Measurements from ENCODE around the gene OXNAD1. TPM values are rescaled to one million over a fixed set of nuclear protein-coding genes. Genes with fewer than 3 reads are reported as not detected.

The OXNAD1 gene
- 17.6 and 18.5 TPM in 2 replicates for total RNA-seq
- long read RNA-seq, transcript OXNAD1-201 (9 exons, 3,929 nt), result major isoform, 18 of 63 reads
- long read RNA-seq, partial matches to known transcripts, result 7 of 63 reads
- long read RNA-seq, other reads (novel, unspliced or antisense), result 26 of 63 reads

DNA sequence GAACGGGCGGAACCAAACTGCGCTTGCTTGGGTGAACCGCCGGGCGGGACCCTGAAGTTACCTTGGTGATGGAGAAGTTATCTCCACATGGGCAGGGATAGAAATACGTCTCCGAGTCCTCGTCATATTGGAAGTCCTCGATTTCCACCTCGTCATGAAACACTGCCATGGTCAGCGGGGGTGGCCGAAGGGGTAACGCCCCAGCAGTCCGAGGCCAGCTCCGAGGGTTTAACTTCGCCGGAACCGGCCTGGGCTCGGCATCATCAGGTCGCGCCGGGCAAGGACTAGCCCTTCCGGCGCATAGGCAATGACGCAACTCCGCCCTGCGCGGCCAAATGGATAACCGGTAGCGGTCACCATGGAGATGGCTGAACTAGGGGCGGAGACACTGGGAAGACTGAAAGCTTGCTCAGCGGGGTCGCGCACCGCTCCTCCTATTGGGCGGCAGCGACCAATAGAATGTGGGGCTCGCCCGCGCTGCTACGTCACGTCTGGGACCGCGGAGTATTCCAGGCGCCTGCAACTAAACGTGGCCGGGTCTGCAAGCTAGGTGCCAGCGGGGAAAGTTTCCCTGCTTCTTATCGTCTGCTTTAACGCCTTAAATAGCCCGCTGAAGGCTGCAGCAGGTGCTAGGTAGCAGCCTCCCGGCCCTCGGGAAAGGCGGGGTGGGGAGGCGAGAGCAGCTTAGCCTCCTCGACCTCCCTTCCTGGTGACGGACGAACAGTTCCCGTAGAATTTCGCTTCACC is at the start of gene OXNAD1, which contains the start of gene DPH3:
Gene OXNAD1, plus strand, starts transcription at position 505 of the 747 bp plus-strand sequence. CDS start 5,741 bp downstream, outside the sequence.
Gene DPH3, minus strand, starts transcription at position 236 of the 747 bp plus-strand sequence. Its CDS starts 67 bp downstream, at position 169.
- H3K4me1 Mint-ChIP-seq (ENCODE audit: low read depth), result peaks cover 24% of the 10 kb centered on the region
- H3K9me3 Mint-ChIP-seq (ENCODE audit: low read depth), result no peaks in the 10 kb centered on the region
- peak; percentile 99 for DNase-seq (ENCODE audit: low spot score, unreplicated experiment)
- H3K27me3 Mint-ChIP-seq, result no peaks in the 10 kb centered on the region
- H3K27ac Mint-ChIP-seq, result peak within 1 kb of the TSS; percentile 95
- TF ChIP-seq, protein P1, sequence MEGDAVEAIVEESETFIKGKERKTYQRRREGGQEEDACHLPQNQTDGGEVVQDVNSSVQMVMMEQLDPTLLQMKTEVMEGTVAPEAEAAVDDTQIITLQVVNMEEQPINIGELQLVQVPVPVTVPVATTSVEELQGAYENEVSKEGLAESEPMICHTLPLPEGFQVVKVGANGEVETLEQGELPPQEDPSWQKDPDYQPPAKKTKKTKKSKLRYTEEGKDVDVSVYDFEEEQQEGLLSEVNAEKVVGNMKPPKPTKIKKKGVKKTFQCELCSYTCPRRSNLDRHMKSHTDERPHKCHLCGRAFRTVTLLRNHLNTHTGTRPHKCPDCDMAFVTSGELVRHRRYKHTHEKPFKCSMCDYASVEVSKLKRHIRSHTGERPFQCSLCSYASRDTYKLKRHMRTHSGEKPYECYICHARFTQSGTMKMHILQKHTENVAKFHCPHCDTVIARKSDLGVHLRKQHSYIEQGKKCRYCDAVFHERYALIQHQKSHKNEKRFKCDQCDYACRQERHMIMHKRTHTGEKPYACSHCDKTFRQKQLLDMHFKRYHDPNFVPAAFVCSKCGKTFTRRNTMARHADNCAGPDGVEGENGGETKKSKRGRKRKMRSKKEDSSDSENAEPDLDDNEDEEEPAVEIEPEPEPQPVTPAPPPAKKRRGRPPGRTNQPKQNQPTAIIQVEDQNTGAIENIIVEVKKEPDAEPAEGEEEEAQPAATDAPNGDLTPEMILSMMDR (IDR thresholded peaks at IDR 0.05; ENCODE audit: unreplicated experiment), result no peak
- H3K4me3 Mint-ChIP-seq (ENCODE audit: low read depth), result peak within 1 kb of the TSS; percentile 96
- no peaks in the 10 kb centered on the region for H3K36me3 Mint-ChIP-seq (ENCODE audit: insufficient read depth)

- peaks cover 3% of the 10 kb centered on the region for H3K27me3 Mint-ChIP-seq
- peaks cover 12% of the 10 kb centered on the region for H3K4me1 Mint-ChIP-seq (ENCODE audit: low read depth)
- H3K4me3 Mint-ChIP-seq (ENCODE audit: low read depth), result no peak overlapping the region
- TF ChIP-seq, protein P1 (IDR thresholded peaks at IDR 0.05; ENCODE audit: unreplicated experiment), result no peak
- H3K36me3 Mint-ChIP-seq (ENCODE audit: insufficient read depth), result no peaks in the 10 kb centered on the region
- H3K9me3 Mint-ChIP-seq (ENCODE audit: low read depth), result no peaks in the 10 kb centered on the region
- DNase-seq (ENCODE audit: low spot score, unreplicated experiment), result no peak
- H3K27ac Mint-ChIP-seq, result no peak overlapping the region
Observed at GRCh38 chr3:16216373-16216935, 48.6 kb upstream of the OXNAD1 start.

DNA sequence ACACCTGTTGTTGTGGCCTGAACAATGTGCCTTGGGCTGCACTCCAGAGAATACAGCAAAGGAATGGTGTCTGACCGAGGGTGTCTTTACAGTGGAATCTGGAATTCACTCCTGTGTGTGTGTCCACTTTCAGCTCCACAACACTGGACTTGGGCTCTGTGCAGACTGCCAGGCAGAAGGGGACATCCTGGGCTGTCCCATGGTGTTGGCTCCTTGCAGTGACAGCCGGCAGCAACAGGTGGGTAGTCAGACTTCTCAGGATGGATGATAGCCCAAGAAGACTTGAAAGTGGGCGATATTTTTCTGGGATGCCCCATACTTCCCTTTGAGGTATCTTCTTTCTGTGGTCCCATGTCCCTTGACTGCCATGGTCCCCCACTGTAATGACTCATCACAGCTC is 45.2 kb upstream of the OXNAD1 start:
- H3K27me3 Mint-ChIP-seq, result peaks cover 4% of the 10 kb centered on the region
- H3K27ac Mint-ChIP-seq, result no peak overlapping the region
- H3K4me3 Mint-ChIP-seq (ENCODE audit: low read depth), result no peak overlapping the region
- H3K9me3 Mint-ChIP-seq (ENCODE audit: low read depth), result no peaks in the 10 kb centered on the region
- TF ChIP-seq, protein P1 (IDR thresholded peaks at IDR 0.05; ENCODE audit: unreplicated experiment), result no peak
- no peak for DNase-seq (ENCODE audit: low spot score, unreplicated experiment)
- H3K36me3 Mint-ChIP-seq (ENCODE audit: insufficient read depth), result no peaks in the 10 kb centered on the region
- H3K4me1 Mint-ChIP-seq (ENCODE audit: low read depth), result peaks cover 12% of the 10 kb centered on the region

DNA sequence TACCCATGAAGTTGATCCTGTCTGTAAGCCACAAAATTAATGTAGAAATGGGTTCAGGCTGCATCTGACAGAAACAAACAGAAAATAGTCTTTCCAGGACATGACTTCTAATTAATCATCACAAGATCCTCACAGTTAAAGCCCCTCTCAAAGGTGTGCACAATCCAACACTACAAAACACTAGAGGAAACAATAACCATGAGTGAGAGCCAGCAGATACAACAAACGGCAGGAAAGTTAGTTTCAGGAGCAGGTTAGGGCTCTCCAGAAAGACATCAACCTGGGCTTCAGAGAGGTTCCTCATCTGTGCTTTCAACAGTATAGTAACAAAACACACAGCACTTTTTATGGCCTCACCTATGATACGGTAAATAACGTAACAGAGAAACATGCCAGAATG is 43.0 kb upstream of the OXNAD1 start:
- Mint-ChIP-seq H3K27me3 (peaks cover 4% of the 10 kb centered on the region), H3K36me3 (ENCODE audit: insufficient read depth) (no peaks in the 10 kb centered on the region), H3K9me3 (ENCODE audit: low read depth) (no peaks in the 10 kb centered on the region), H3K4me3 (ENCODE audit: low read depth) (no peak overlapping the region), H3K4me1 (ENCODE audit: low read depth) (peaks cover 12% of the 10 kb centered on the region), H3K27ac (no peak overlapping the region)
- TF ChIP-seq, protein P1 (IDR thresholded peaks at IDR 0.05; ENCODE audit: unreplicated experiment), result no peak
- no peak for DNase-seq (ENCODE audit: low spot score, unreplicated experiment)

- H3K4me1 Mint-ChIP-seq (ENCODE audit: low read depth), result peaks cover 9% of the 10 kb centered on the region
- no peak overlapping the region for H3K27ac Mint-ChIP-seq
- no peaks in the 10 kb centered on the region for H3K9me3 Mint-ChIP-seq (ENCODE audit: low read depth)
- DNase-seq (ENCODE audit: low spot score, unreplicated experiment), result no peak
- TF ChIP-seq, protein P1 (IDR thresholded peaks at IDR 0.05; ENCODE audit: unreplicated experiment), result no peak
- no peak overlapping the region for H3K4me3 Mint-ChIP-seq (ENCODE audit: low read depth)
- H3K36me3 Mint-ChIP-seq (ENCODE audit: insufficient read depth), result no peaks in the 10 kb centered on the region
- H3K27me3 Mint-ChIP-seq, result peaks cover 4% of the 10 kb centered on the region
Observed at GRCh38 chr3:16222547-16222946, 42.5 kb upstream of the OXNAD1 start.
